HepG2 (cell line): ENCODE results near the gene SLC25A25. TPM values are rescaled to one million over a fixed set of nuclear protein-coding genes. Genes with fewer than 3 reads are reported as not detected.

Experiments
- ATAC-seq: fragments of 200-7000 bp; cut with Tn5 transposase; 3 replicates; pipeline ENCODE4 v1.9.1; 2020; ENCODE audit warnings: mild to moderate bottlenecking, moderate library complexity
- BruUV-seq: library from RNA; stranded (reverse); fragments of 400-500 nt; replicated peaks from 2 replicates; lab custom pipeline; 2021; lab: Mats Ljungman, UMichigan
- CTCF ChIA-PET: fragments of 300-600 bp; formaldehyde crosslinking; extraction: SDS; loops from one replicate; lab custom pipeline; 2021; ENCODE audit warnings: low total read pairs, inconsistent platforms, low intra/inter-chr PET ratio; lab: Yijun Ruan, JAX
- POLR2A ChIA-PET: fragments of 350-600 bp; sonication (Branson Sonifier 250); formaldehyde crosslinking; loops from one replicate; lab custom pipeline; 2020; ENCODE audit warnings: antibody characterized with exemption, inconsistent platforms; lab: Yijun Ruan, JAX
- DNase-seq: peaks from one replicate; pipeline ENCODE4 v3.0.0-alpha.2; 2015; ENCODE audit warnings: low spot score
- FAIRE-seq: peaks from 3 replicates; lab custom pipeline; 2011; peaks lifted over from hg19 to GRCh38; lab: Jason Lieb, UNC
- H2AFZ ChIP-seq: one replicate; pipeline ENCODE4 v1.6.1; 2011; ENCODE audit warnings: low read length, inconsistent platforms
- H3K27ac ChIP-seq: fragments of 300-600 bp; 3 replicates; pipeline ENCODE4 v1.8.0; 2011; ENCODE audit warnings: mixed run types, mild to moderate bottlenecking, mixed read lengths, low read length, inconsistent platforms; ENCODE audit not compliant: insufficient read depth; ENCODE audit errors: extremely low read length
- H3K27me3 ChIP-seq, 2 experiments: fragments of 200-600 bp in 1 of 2; 2 replicates in 1 of 2; 3 replicates in 1 of 2; pipeline versions ENCODE4 v1.6.0 to v1.8.0; 2011; ENCODE audit warnings: low read length in 2 of 2, mild to moderate bottlenecking in 2 of 2, moderate library complexity in 2 of 2, inconsistent platforms in 1 of 2; ENCODE audit not compliant: insufficient read depth in 2 of 2, control insufficient read depth in 1 of 2
- H3K36me3 ChIP-seq, 2 experiments: fragments of 200-600 bp in 1 of 2; replicated peaks in 1 of 2; 2 replicates in 1 of 2; 3 replicates in 1 of 2; pipeline versions ENCODE4 v1.5.1 to v1.8.0; 2011; ENCODE audit warnings: low read length in 2 of 2, inconsistent platforms in 1 of 2; ENCODE audit not compliant: insufficient read depth in 2 of 2, control insufficient read depth in 1 of 2
- H3K4me1 ChIP-seq: 2 replicates; pipeline ENCODE4 v1.5.1; 2012; ENCODE audit warnings: low read length, inconsistent platforms; ENCODE audit not compliant: insufficient read depth
- H3K4me2 ChIP-seq: 2 replicates; pipeline ENCODE4 v1.6.0; 2011; ENCODE audit warnings: low read depth, low read length, inconsistent platforms
- H3K4me3 ChIP-seq, 3 experiments: fragments of 200-600 bp in 1 of 3; sonication (generic), shearing (Covaris generic) in 1 of 3; replicated peaks in 1 of 3; 2 replicates each; pipeline ENCODE4 v1.5.1; 2011 to 2016; ENCODE audit warnings: low read length in 3 of 3, inconsistent platforms in 2 of 3, low read depth in 2 of 3, mild to moderate bottlenecking in 2 of 3, control low read depth in 1 of 3, mixed read lengths in 1 of 3; ENCODE audit not compliant: insufficient read depth in 1 of 3
- H3K79me2 ChIP-seq: one replicate; pipeline ENCODE4 v1.6.1; 2011; ENCODE audit warnings: low read length, inconsistent platforms; ENCODE audit not compliant: insufficient read depth
- H3K9ac ChIP-seq: 2 replicates; pipeline ENCODE4 v1.6.0; 2011; ENCODE audit warnings: mild to moderate bottlenecking, low read depth, low read length, inconsistent platforms; ENCODE audit not compliant: insufficient read depth
- H3K9me3 ChIP-seq: 2 replicates; pipeline ENCODE4 v1.5.1; 2012; ENCODE audit warnings: mild to moderate bottlenecking, low read length
- H4K20me1 ChIP-seq: 2 replicates; pipeline ENCODE4 v1.6.0; 2011; ENCODE audit warnings: inconsistent platforms, mild to moderate bottlenecking, low read length, moderate library complexity; ENCODE audit not compliant: insufficient read depth
- BCL6 ChIP-seq: IDR thresholded peaks from 2 replicates; pipeline ENCODE4 v1.6.1; 2016; ENCODE audit warnings: missing genetic modification reagents, missing compliant biosample characterization
- FOXO1 ChIP-seq: sonication (generic); formaldehyde crosslinking; IDR thresholded peaks from 2 replicates; pipeline ENCODE4 v1.4.0; 2020; ENCODE audit warnings: missing genetic modification reagents
- MED8 ChIP-seq: sonication (generic); formaldehyde crosslinking; IDR thresholded peaks from 2 replicates; pipeline ENCODE4 v1.8.1; 2023; ENCODE audit warnings: mild to moderate bottlenecking, missing genetic modification reagents; ENCODE audit not compliant: insufficient replicate concordance
- MIER3 ChIP-seq: IDR thresholded peaks from 2 replicates; pipeline ENCODE4 v1.6.1; 2016; ENCODE audit warnings: missing compliant biosample characterization, borderline replicate concordance
- NAIF1 ChIP-seq: sonication (generic); formaldehyde crosslinking; IDR thresholded peaks from 2 replicates; pipeline ENCODE4 v1.5.0; 2020; ENCODE audit warnings: mild to moderate bottlenecking, missing genetic modification reagents, borderline replicate concordance
- PHB2 ChIP-seq: fragments of 450-650 bp; IDR thresholded peaks from 2 replicates; pipeline ENCODE4 v1.6.1; 2018; ENCODE audit not compliant: partially characterized antibody
- SAP130 ChIP-seq: IDR thresholded peaks from 2 replicates; pipeline ENCODE4 v1.6.1; 2016; ENCODE audit warnings: low read depth
- TRIM24 ChIP-seq: sonication (generic); formaldehyde crosslinking; IDR thresholded peaks from 2 replicates; pipeline ENCODE4 v1.8.0; 2022; ENCODE audit warnings: mild to moderate bottlenecking, missing genetic modification reagents
- ZFP36 ChIP-seq: fragments of 150-350 bp; IDR thresholded peaks from 2 replicates; pipeline ENCODE4 v1.6.1; 2018; ENCODE audit warnings: borderline replicate concordance, low read length, low read depth; ENCODE audit not compliant: partially characterized antibody
- ZKSCAN1 ChIP-seq: fragments of 150-350 bp; IDR thresholded peaks from 2 replicates; pipeline ENCODE4 v1.6.1; 2014; ENCODE audit warnings: low read length
- ZKSCAN5 ChIP-seq: sonication (generic); formaldehyde crosslinking; IDR thresholded peaks from 2 replicates; pipeline ENCODE4 v1.5.1; 2020; ENCODE audit warnings: mild to moderate bottlenecking, missing genetic modification reagents
- ZNF124 ChIP-seq: sonication (generic); formaldehyde crosslinking; IDR thresholded peaks from 2 replicates; pipeline ENCODE4 v1.4.0; 2020; ENCODE audit warnings: missing genetic modification reagents
- ZNF143 ChIP-seq: sonication (generic); formaldehyde crosslinking; IDR thresholded peaks from 2 replicates; pipeline ENCODE4 v1.4.0; 2020; ENCODE audit warnings: missing genetic modification reagents
- ZNF180 ChIP-seq: sonication (generic); formaldehyde crosslinking; IDR thresholded peaks from 2 replicates; pipeline ENCODE4 v1.4.0; 2020; ENCODE audit warnings: low read depth, missing genetic modification reagents, borderline replicate concordance
- ZNF354B ChIP-seq: sonication (generic); formaldehyde crosslinking; IDR thresholded peaks from 2 replicates; pipeline ENCODE4 v1.8.0; 2022; ENCODE audit warnings: mild to moderate bottlenecking, missing genetic modification reagents
- ZNF570 ChIP-seq: sonication (generic); formaldehyde crosslinking; IDR thresholded peaks from 2 replicates; pipeline ENCODE4 v1.4.0; 2020; ENCODE audit warnings: mild to moderate bottlenecking, missing genetic modification reagents, borderline replicate concordance
- ZSCAN21 ChIP-seq: sonication (generic); formaldehyde crosslinking; IDR thresholded peaks from 2 replicates; pipeline ENCODE4 v1.8.0; 2022; ENCODE audit warnings: mild to moderate bottlenecking, missing genetic modification reagents, moderate library complexity, borderline replicate concordance
- ZSCAN9 ChIP-seq: IDR thresholded peaks from 2 replicates; pipeline ENCODE4 v1.6.1; 2016; ENCODE audit warnings: borderline replicate concordance
- WGBS: methylation state at CpG from one replicate; pipeline ENCODE4 v1.1.6; 2017; ENCODE audit warnings: low lambda C conversion rate; 5-methylcytosine and 5-hydroxymethylcytosine counted together
- in situ Hi-C: cut with HindIII; loops from 2 replicates; pipeline ENCODE4 v1.10.0; 2017; ENCODE audit warnings: low pct_unique_long_range_greater_than_20kb; ENCODE audit not compliant: extremely low pct_ligation_motif_present
- intact Hi-C: fragments of 100-400 bp; cut with micrococcal nuclease; formaldehyde crosslinking; loops from one replicate; pipeline ENCODE4 v1.10.0; 2022; ENCODE audit not compliant: unreplicated experiment
- polyA plus RNA-seq, 8 experiments: library from polyadenylated mRNA; depleted of rRNA in 3 of 8; stranded (reverse) in 7 of 8; unstranded in 1 of 8; fragments of >200 nt; fragmentation: Illumina TruSeq in 4 of 8; extraction: Trizol in 4 of 8; gene quantifications; 2 replicates each; pipeline versions ENCODE4 v1.2.1 to v1.2.3, GENCODE V29; 2011 to 2016; ENCODE audit warnings: low read depth in 4 of 8, missing spikeins in 1 of 8, mixed read lengths in 1 of 8; ENCODE audit not compliant: insufficient read depth in 1 of 8
- total RNA-seq, 5 experiments: library from RNA; depleted of rRNA; stranded (reverse); fragments of >200 nt; fragmentation: Illumina TruSeq; extraction: Trizol; gene quantifications; 2 replicates each; pipeline ENCODE4 v1.2.3, GENCODE V29; 2016; ENCODE audit warnings: low read depth in 1 of 5
- TF ChIP-seq, protein P1 (sequence below): sonication (generic); formaldehyde crosslinking; IDR thresholded peaks from 2 replicates; pipeline ENCODE4 v1.4.0; 2020; ENCODE audit warnings: missing genetic modification reagents, borderline replicate concordance
- TF ChIP-seq, protein P2 (sequence below): sonication (generic); formaldehyde crosslinking; IDR thresholded peaks from 2 replicates; pipeline ENCODE4 v1.4.0; 2020; ENCODE audit warnings: missing genetic modification reagents, low read depth, mild to moderate bottlenecking, borderline replicate concordance
- TF ChIP-seq, protein P3 (sequence below): sonication (generic); formaldehyde crosslinking; IDR thresholded peaks from 2 replicates; pipeline ENCODE4 v1.5.0; 2020; ENCODE audit warnings: missing genetic modification reagents

SLC25A25 gene
- total and polyA plus RNA-seq, 2 of the 13 experiments (the other 11 are each of a cell fraction or from before 2014, with no cell fraction given): 10.5 to 24.8 TPM

DNA sequence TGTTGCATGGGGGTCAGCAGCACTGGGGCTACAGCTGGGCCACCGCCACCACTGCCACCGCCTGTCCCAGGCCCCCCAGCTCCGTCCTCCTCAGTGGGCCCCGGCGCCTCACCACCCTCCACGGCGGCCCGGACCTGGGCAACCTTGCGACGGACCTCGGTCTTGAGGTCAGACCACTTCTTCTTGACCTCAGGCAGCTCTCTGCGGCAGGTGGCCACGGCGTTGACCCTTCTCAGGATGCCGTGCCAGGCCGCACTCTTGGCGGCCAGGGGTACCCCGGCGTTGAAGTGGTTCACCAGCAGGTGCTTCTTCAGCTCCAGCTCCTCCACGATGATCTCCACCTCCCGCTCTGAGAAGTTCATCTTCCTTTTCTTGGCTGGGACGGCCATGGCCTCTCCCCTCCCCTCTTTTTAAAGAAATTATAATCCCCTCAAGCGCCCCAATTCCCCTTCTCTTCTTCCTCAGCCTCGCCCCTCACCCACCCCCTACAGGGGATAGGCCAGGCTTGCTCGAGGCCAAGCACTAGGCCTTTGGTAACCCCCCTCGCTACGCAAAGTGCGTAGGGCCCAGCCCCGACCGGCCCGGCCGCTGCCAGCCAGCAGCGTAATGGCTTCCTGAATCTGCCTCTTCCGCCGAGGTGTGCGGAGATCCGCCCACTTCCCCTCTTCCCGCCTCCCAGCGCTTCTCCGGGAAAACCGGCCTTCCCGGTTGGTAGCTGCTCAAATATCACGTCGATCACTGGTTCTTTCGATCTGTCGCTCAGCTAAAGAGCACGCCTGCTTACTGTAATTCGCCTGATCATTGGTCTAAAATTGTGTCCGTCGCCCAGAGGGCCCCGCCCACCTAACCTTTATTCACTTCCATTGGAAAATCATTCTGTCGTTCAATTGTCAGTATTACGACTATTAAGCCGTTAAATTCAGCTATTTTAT, 1.1 kb upstream of the SLC25A25 start, which contains the start of gene NAIF1:
Gene NAIF1 (minus strand): TSS at position 608 of the 932 bp plus-strand sequence. CDS start 219 bp downstream, at position 389.
- ChIA-PET POLR2A (interaction anchor here (0.8 to 4.3 kb wide), 17 partner anchors 9 to 670 kb away, joined by 3 to 41 read pairs (median 4); no protein-coding TSS in a partner anchor), CTCF (interaction anchor here (1.0 kb wide), 1 partner anchor 51 kb away, joined by 3 read pairs; no protein-coding TSS in a partner anchor)
- Histone ChIP-seq H3K27me3 (no peaks in the 10 kb centered on the region; a peak in 1 of 5 replicates), H3K9me3 (no peaks in the 10 kb centered on the region), H2AFZ (no peak within 1 kb of the TSS), H4K20me1 (no peaks in the 10 kb centered on the region), H3K79me2 (peaks cover 30% of the 10 kb centered on the region), H3K27ac (peak within 1 kb of the TSS; percentile 98), H3K36me3 (no peaks in the 10 kb centered on the region; a peak in 1 of 5 replicates), H3K4me2 (peak within 1 kb of the TSS; percentile 89), H3K4me1 (peaks cover 48% of the 10 kb centered on the region), H3K9ac (peak within 1 kb of the TSS; percentile 97), H3K4me3 (peak within 1 kb of the TSS; percentile 78 to 88 (median 85))
- FAIRE-seq (peak; percentile 100), ATAC-seq (peak; percentile 87), DNase-seq (peak; percentile 99)
- TSS peak; percentile 64 for BruUV-seq
- in situ Hi-C loops: no loop called here
- intact Hi-C loops: loop anchor here (5.0 kb wide), 1 partner anchor 35 kb away; no protein-coding TSS in a partner anchor
- 39% methylated on average over 32 of the region's 54 CpGs for WGBS
- TF ChIP-seq SAP130 (CRISPR knock-in tag) (peak; percentile 22), ZNF354B (CRISPR knock-in tag) (no peak), MIER3 (CRISPR knock-in tag) (no peak), ZKSCAN5 (CRISPR knock-in tag) (no peak), PHB2 (no peak), ZNF570 (CRISPR knock-in tag) (no peak), TRIM24 (CRISPR knock-in tag) (no peak), MED8 (CRISPR knock-in tag) (no peak), NAIF1 (CRISPR knock-in tag) (peak; percentile 100), ZNF143 (CRISPR knock-in tag) (no peak), ZNF180 (CRISPR knock-in tag) (no peak), ZSCAN9 (CRISPR knock-in tag) (no peak), BCL6 (CRISPR knock-in tag) (no peak), ZSCAN21 (CRISPR knock-in tag) (no peak), ZNF124 (CRISPR knock-in tag) (no peak), ZFP36 (no peak), ZKSCAN1 (no peak), FOXO1 (CRISPR knock-in tag) (no peak)
- TF ChIP-seq, protein P1, sequence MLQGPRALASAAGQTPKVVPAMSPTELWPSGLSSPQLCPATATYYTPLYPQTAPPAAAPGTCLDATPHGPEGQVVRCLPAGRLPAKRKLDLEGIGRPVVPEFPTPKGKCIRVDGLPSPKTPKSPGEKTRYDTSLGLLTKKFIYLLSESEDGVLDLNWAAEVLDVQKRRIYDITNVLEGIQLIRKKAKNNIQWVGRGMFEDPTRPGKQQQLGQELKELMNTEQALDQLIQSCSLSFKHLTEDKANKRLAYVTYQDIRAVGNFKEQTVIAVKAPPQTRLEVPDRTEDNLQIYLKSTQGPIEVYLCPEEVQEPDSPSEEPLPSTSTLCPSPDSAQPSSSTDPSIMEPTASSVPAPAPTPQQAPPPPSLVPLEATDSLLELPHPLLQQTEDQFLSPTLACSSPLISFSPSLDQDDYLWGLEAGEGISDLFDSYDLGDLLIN (CRISPR knock-in tag): no peak
- TF ChIP-seq, protein P2, sequence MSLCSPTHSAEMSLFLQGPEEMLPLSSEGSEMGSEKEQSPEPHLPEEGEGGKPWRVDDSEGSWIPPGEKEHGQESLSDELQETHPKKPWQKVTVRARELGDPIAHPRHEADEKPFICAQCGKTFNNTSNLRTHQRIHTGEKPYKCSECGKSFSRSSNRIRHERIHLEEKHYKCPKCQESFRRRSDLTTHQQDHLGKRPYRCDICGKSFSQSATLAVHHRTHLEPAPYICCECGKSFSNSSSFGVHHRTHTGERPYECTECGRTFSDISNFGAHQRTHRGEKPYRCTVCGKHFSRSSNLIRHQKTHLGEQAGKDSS (CRISPR knock-in tag): no peak
- TF ChIP-seq, protein P3, sequence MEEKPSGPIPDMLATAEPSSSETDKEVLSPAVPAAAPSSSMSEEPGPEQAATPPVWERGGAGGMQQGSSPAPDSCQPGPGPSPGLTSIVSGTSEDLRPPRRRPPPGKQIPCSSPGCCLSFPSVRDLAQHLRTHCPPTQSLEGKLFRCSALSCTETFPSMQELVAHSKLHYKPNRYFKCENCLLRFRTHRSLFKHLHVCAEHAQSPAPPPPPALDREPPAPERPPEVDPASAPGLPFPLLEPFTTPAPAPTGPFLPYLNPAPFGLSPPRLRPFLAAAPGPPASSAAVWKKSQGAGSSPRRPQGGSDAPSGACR (CRISPR knock-in tag): no peak
